GM12801 (cell line): ENCODE measurements around the gene PPARGC1A.

Experiments
- TF ChIP-seq, protein P1 (sequence below): IDR thresholded peaks from one replicate; pipeline ENCODE4 v1.5.1; 2011; ENCODE audit warnings: control low read depth; ENCODE audit not compliant: insufficient read length; ENCODE audit errors: extremely low read depth

PPARGC1A gene, protein sequence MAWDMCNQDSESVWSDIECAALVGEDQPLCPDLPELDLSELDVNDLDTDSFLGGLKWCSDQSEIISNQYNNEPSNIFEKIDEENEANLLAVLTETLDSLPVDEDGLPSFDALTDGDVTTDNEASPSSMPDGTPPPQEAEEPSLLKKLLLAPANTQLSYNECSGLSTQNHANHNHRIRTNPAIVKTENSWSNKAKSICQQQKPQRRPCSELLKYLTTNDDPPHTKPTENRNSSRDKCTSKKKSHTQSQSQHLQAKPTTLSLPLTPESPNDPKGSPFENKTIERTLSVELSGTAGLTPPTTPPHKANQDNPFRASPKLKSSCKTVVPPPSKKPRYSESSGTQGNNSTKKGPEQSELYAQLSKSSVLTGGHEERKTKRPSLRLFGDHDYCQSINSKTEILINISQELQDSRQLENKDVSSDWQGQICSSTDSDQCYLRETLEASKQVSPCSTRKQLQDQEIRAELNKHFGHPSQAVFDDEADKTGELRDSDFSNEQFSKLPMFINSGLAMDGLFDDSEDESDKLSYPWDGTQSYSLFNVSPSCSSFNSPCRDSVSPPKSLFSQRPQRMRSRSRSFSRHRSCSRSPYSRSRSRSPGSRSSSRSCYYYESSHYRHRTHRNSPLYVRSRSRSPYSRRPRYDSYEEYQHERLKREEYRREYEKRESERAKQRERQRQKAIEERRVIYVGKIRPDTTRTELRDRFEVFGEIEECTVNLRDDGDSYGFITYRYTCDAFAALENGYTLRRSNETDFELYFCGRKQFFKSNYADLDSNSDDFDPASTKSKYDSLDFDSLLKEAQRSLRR

DNA sequence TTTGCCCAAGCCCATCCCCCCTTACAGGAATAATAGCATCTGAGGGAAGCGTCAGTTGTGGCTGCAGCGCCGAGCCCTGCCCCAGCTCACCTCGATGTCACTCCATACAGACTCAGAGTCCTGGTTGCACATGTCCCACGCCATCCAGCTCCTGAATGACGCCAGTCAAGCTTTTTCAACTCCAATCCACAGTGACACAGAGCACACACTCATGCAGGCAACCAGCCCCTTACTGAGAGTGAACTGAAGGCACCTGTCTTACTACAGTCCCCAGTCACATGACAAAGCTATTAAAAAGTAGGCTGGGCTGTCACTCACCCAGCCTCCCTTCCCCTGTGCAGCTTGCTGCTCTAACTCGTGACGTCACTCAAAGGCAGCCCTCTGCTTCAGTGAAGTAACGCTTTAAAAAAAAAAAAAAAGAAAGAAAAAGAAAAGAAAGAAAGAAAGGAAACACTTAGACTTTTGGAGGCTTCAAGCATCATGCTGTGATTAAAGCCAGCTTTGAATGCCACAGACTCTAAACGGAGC, at the start of gene PPARGC1A:
Gene PPARGC1A (minus strand): TSS at position 234 of the 528 bp plus-strand sequence. CDS start 90 bp downstream, at position 144.
- TF ChIP-seq, protein P1, sequence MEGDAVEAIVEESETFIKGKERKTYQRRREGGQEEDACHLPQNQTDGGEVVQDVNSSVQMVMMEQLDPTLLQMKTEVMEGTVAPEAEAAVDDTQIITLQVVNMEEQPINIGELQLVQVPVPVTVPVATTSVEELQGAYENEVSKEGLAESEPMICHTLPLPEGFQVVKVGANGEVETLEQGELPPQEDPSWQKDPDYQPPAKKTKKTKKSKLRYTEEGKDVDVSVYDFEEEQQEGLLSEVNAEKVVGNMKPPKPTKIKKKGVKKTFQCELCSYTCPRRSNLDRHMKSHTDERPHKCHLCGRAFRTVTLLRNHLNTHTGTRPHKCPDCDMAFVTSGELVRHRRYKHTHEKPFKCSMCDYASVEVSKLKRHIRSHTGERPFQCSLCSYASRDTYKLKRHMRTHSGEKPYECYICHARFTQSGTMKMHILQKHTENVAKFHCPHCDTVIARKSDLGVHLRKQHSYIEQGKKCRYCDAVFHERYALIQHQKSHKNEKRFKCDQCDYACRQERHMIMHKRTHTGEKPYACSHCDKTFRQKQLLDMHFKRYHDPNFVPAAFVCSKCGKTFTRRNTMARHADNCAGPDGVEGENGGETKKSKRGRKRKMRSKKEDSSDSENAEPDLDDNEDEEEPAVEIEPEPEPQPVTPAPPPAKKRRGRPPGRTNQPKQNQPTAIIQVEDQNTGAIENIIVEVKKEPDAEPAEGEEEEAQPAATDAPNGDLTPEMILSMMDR, result no peak

DNA sequence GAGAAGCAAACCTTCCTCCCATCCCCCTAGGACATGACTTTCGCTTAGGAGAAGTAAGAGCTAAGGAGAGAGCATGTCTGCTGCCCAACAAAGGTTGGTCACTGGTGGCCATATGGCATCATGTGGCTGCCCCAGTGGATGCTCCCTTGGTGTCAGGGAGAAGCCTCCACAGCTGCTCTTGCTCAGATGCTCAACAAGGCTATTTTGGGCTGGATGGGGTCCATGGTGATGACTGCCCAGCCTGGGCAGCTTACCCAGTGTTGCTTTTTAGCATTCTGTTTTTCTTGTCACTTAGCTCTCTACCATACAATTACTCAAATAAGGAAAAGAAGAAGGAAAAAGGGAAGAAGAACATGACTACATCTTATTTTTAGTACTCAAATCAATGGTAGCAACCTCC, 48.9 kb upstream of the PPARGC1A start:
- TF ChIP-seq, protein P1, result no peak

DNA sequence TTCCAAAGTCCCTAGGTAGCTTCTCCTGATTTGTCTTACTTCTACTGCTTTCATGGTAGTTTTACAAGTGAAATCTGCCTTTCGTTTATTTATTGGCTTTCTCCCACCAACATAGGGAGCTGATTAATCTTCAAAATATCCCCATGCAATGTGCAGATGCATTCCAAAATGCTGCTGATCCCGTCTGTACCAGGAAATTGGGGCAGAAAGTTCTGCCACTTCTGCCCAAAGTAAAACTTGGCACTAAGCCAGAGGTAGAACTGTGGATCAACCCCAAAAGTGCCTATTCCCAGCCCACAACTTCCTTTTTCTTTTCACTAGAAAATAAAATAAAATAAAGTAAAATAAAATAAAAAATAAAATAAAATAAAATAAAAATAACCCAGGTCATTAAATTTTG, 47.3 kb upstream of the PPARGC1A start:
- TF ChIP-seq, protein P1, result no peak

DNA sequence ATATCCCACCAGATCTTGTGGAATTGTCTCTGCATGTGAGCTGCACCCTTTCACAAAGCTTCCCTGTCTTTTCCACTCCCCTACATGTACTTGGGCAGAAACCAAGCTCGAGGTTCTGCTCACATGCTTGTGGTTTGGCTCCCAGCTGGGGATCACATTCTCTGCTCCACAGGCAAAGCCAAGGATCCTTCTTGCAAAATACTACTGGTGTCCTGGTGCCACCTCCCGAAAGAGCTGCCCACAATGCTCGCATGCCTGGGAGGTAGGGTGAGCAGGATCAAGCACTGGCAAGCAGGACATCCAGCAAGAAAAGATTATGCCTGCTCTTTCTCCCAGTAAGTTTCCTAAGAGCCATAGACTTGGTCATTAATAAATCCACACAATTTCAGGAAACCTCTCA, 45.1 kb upstream of the PPARGC1A start:
- TF ChIP-seq, protein P1, result no peak

DNA sequence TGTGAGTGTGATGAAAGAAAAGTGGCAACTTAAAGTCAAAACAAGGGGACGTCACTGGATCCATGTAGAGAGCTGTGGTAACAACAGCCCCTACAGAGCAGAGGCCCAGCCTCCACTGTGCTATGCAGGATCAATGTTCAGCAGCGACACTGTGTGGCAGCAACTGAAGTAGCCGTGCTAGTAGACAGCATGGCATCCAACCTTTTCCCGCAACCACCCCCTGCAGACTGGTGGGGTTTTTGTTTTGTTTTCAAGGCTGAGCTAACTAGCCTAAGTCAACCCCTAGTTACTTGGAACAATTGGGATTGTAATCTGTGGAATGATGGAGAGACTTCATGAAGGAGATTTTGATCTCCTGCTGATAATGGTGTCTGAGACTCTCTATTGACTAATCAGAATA, 44.4 kb upstream of the PPARGC1A start:
- TF ChIP-seq, protein P1, result no peak

DNA sequence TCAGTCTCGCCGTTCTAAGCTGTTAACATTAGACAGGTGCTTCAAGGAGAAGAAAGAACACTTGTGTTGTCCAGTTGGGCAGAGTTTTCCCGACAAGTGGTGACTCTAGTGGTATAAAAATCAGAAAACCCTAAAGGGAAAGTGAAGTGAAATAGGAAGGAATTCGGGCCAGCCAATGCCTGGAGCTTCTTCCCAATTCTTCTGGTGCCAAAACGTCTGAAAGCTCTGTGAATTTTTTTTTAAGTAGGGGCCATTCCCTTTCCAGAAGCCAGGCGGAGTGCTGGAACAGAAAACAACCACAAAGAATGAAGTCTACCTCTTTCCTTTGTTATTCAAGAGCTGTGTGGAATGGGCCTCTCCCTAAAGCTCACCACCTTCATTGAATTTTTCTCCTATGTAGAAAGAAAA, 43.1 kb upstream of the PPARGC1A start:
- TF ChIP-seq, protein P1, result no peak

DNA sequence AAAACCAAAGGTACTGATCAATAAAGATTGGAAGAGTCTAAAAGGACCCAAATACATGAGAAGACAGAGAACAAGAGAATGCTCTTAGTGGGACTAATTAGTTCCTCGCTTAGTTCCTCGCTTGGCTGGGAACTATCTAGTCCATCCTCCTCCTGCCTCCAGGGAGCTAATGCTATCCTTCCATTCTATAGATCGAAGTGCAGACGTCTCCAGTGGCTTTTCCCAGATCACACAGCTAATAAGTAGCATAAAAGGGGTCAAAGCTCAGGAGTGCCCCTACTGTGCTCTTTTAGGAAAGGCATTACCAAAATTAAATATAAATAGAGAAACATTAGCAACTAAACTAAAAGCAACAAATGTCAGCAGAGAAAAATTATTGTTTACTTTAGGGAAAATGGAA, 42.3 kb upstream of the PPARGC1A start:
- TF ChIP-seq, protein P1, result no peak
